Lung microvascular endothelial cell (primary cell): ENCODE data around the gene PSG6. TPM values are rescaled to one million over a fixed set of nuclear protein-coding genes. Genes with fewer than 3 reads are reported as not detected.
"Not testable (repeated sequence)": the region's sequence is repeated elsewhere in the genome, so short reads cannot be mapped to it uniquely, and the experiment has no call there.

Source experiments
- DNase-seq, 2 donors: peaks; one replicate each; pipeline versions ENCODE4 v3.0.0 to v3.0.0-alpha.2; 2010; ENCODE audit warnings: low read depth in 2 of 2
- total RNA-seq: library from RNA; depleted of rRNA; stranded (reverse); fragments of >200 nt; gene quantifications from 2 replicates; pipeline ENCODE4 v1.2.1, GENCODE V29; 2014

PSG6 gene
- total RNA-seq, 1 donor from 2014 or later: not detected

- DNase-seq: not testable (repeated sequence)
Measured at GRCh38 chr19:42853231-42853630, 64.5 kb downstream of the PSG6 start.

- DNase-seq: peak in 1 of 2 donors; percentile 25
Measured at GRCh38 chr19:42852821-42853220, 64.9 kb downstream of the PSG6 start.

Other genes starting within 250 kb of the PSG6 start
- not detected in 2 replicates for gene PSG3, start 177.4 kb downstream of the PSG6 start, total RNA-seq
- 0.22 and 0.60 TPM in 2 replicates for gene PSG8, start 152.2 kb downstream of the PSG6 start, total RNA-seq
- gene PSG1, start 38.2 kb downstream of the PSG6 start, total RNA-seq: 0.22 TPM in 1 of 2 replicates, not detected in the other
- not detected in 2 replicates for gene PSG7, start 19.3 kb upstream of the PSG6 start, total RNA-seq
- not detected in 2 replicates for gene PSG11, start 108.6 kb upstream of the PSG6 start, total RNA-seq
- not detected in 2 replicates for gene PSG2, start 164.8 kb upstream of the PSG6 start, total RNA-seq